Left hindlimb (tissue), 1 donor: ENCODE results near the gene KCNAB3.
A peak's percentile ranks its signal among the peaks of the same experiment; 100 is the strongest.
"Not testable (repeated sequence)": the region's sequence is repeated elsewhere in the genome, so short reads cannot be mapped to it uniquely, and the experiment has no call there.

Source experiments
- DNase-seq: peaks from one replicate; pipeline ENCODE4 v3.0.0-alpha.2; 2018

The KCNAB3 gene

DNA sequence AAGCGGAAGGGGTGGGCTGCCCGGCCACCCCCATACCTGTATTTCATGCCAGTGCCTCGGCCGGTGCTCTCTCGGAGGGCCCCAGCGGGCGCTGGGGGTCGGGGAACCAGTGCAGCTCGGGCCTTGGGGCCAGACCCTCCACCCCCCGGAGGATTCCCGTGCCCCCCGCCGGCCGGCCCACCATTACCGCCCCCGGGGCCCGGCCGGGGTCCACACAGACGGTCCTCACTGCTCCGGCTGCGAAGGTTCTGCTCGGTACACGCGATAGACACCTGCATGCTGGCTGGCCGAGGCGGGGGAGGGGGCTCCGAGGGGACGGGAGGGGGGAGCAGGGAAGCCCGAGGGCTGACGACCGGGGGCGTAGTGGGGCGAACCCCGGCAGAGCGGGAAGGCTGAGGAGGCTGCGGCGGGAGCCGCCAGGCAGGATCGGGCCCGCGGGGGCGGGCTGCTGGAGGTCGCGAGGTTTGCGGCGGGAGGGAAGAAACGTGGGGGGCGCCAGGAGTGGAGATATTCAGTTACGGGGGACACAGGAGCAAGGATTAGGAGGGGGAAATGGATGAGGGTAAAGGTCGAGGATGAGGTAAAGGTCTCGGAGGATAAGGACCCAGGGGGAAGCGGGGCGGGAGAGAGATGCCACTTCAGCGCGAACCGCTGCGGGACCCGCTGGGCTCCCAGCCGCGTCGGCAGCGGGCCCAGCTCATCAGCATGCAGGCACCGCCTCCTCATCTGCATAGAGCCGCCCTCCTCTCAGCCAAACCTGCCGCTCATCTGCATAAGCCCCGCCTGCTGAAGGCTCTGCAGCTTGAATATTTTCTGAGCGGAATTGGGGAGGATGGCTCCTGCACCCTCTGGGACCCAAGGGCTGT lies at the start of gene KCNAB3:
TSS of gene KCNAB3 (minus strand) at position 699 of the 866 bp plus-strand sequence. CDS start at position 278, 421 bp downstream.
- peak; percentile 79 for DNase-seq

DNA sequence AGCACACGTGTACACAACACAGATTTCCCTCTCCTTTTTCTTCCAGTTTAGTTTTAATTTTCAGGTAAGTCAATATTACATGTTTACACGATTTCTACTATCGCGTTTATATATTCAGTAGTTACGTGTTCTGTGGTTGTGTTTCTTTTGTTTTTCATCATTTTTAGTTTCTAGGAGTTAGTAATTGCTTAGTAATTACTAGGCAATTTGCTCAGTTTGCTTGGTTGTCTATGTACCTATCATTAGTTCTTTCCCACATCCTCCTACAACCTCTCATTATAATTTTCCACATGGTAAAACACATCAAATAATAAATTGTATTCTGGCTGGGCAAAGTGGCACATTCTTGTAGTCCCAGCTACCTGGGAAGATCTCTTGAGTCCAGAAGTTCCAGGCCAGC lies 48.1 kb upstream of the KCNAB3 start:
- no peak for DNase-seq

DNA sequence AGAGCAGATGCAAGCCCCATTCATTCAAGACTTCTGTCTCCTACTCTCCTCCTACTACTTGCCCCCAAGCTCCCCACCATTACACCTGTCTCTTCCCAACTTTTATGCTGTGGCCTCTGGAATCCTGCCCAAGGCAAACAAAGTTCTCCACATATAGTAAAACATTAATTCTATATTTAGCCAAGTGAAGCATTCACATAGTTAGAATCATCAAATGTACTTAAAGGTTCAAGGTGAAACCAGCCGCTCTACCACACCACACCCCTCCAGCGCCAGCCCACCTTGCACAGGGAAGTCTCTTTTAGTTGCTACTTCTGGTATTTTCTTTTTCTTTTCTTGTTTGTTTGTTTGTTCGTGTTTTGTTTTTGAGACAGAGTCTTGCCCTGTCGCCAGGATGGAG lies 47.4 kb upstream of the KCNAB3 start:
- no peak for DNase-seq

DNA sequence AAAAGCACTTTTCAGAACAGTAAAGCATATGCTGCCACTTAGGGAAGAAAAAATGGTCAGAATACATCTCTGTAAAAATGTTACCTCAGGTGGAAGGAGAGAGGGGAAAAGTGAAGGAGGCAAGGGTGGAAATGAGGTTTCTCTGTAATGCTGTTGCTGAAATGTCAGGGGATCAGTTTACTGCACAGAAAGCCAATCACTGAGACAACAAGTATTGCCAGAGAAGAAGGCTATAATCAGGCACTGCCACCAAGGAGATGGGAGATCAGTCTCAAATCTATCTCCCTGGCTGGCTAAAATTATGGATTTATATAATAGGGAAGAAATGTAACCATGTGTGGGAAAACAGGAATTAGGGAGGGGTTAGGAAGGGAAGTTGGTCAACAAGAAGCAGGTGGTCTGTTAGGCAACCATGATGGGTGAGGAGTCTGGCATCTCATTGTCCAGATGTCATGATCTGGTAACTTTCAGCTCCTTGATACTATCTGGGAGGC lies 45.0 kb upstream of the KCNAB3 start:
- DNase-seq = no peak

DNA sequence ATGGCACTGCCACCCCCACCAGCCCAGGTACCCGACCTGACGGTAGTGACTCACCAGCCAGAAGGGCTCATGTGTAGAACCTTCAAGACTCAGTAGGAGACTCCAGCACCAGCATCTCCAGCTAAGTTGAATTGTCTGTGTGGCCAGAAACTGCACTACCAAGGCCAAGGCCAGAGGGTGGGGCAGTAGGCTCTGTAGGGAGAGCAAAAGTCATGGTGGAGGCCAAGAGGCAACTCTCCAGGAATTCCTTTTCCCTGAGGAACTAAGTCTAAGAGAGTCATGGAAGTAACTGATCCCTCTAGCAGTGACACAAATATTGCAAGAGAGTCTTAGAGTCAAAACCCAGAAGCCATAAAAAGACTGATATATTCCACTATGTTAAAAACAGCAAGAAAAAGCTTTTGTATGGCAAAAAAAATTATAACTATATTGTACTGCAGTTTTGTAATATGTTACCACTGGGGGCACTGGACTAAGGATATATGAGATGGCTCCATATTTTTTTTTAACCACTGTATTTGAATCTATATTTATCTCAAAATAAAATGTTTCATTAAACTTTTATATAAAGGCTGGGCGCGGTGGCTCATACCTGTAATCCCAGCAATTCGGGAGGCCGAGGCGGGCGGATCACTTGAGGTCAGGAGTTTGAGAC lies 42.6 kb upstream of the KCNAB3 start:
- no peak for DNase-seq

DNA sequence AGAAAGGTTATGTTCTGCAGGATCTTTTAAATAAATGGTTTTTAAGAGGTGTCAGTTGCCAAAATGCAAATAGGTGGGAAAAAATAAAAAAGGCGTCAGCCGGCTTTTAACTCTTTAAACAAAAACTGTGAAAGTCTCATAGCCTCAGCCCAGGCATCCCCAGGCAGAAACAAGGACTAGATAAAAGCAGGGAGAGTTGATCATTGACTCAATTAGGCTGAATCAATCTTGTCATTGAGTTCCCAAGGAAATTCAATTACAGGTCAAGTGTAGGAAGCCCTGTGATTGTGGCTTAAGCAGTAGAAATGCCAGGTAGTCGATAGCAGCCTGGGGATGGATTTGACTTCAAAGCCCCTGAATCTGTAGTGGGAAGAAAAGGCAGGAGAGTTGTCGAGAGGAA lies 42.0 kb upstream of the KCNAB3 start:
- no peak for DNase-seq

DNA sequence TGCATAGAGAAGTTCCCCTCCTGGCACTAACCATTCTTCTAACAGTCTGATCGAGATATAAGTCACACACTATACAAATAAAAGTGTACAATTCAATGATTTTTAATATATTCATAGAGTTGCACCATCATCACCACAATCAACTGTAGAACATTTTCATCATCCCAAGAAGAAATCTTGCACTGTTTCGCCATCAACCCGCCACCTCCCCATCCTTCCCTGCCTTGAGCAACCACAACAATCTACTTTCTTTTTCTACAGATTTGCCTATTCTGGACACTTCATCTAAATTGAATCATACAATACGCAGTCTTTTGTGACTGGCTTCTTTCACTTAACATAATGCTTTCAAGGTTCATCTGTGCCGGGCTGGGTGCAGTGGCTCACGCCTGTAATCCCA lies 39.8 kb upstream of the KCNAB3 start:
- no peak for DNase-seq

DNA sequence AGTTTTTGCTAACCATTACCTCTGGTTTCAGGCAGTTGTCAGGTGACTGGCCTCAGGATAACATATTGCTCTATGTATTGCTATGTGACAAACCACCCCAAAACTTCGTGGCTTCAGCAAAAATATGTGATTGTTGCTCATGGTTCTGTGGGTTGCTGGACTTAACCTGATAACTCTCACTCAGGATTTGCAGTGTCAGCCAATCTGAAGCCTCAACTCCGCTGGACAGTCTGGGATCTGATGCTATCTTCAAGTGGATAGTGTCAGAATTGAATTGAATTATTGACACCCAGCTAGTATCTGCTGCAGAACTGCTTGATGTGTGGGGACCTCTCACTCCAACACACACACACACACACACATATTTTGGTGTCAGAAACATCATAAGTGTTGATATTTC lies 38.1 kb upstream of the KCNAB3 start:
- DNase-seq = no peak

DNA sequence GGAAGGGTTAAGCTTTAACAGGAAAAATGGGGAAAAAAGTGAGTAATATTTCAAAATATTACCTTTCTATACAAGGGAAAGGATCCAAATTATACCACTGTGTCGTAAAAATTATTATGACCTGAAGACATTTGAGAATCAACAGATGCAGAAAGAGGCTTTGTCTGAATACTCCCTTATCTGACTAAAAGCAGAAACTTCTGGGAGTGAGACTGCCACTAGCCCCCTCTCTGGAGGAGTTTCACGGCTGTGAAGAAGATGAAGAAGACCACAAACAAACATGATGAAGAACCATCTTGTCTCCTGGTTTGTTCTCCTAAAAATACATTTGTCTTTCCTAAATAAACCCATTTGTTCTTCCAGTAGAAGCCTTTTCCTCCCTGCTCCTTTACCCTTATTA lies 31.8 kb upstream of the KCNAB3 start:
- DNase-seq = no peak

DNA sequence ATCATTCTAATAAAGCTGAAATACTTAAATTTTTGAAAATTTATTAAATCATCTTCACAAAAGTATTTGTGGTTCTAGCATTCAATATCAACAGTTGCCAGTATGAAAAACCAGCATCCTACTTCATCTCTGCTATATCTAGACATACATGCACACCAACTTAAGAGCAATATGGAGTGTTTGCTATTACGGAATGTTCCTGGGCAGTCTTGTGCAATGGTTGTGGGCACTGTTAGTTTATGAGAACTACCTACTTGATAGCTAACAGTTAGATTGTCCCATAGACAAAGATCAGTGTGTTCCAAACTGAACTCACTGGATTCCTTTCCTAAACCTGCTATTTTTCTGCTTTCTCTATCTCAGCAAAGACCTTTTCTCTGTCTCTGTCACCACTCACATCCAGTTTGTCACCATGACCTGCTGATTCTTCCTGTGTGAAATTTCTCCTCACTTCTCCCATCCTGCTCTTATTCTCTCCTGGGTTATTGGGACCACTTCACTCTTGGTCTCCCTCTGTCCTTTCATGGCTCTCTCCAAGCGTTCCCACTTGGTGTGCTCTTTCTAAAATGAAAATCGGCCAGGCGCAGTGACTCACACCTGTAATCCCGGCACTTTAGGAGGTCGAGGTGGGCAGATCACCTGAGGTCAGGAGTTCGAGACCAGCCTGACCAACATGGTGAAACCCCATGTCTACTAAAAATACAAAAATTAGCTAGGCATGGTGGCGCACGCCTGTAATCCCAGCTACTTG lies 30.0 kb upstream of the KCNAB3 start:
- no peak for DNase-seq

DNA sequence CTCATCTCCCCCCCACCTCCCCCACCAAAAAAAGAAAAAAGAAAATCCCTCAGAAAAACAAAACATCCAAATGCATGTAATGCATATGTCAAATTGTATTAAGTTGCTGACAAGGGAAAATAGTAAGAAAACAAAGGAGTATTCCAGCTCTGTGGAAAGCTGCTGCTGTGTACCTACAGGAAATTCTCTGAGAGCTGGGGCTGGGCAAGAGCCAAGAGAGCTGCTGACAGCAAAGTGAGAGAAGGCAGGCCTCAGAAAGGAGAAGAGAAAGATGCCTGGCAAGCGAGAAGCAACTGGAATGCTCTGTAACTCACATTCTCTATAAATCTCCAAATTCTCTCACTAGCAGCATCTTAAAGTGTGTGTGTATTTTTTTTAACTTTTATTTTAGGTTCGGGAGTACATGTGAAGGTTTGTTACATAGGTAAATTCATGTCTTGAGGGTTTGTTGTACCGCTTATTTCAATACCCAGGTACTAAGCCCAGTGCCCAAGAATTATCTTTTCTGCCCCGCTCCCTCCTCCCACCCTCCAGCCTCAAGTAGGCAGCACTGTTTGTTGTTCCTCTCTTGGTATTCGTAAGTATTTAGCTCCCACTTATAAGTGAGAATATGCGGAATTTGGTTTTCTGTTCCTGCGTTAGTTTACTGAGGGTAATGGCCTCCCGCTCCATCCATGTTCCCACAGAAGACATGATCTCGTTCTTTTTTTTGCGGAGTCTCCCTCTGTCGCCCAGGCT lies 26.7 kb upstream of the KCNAB3 start:
- DNase-seq = peak; percentile 48

DNA sequence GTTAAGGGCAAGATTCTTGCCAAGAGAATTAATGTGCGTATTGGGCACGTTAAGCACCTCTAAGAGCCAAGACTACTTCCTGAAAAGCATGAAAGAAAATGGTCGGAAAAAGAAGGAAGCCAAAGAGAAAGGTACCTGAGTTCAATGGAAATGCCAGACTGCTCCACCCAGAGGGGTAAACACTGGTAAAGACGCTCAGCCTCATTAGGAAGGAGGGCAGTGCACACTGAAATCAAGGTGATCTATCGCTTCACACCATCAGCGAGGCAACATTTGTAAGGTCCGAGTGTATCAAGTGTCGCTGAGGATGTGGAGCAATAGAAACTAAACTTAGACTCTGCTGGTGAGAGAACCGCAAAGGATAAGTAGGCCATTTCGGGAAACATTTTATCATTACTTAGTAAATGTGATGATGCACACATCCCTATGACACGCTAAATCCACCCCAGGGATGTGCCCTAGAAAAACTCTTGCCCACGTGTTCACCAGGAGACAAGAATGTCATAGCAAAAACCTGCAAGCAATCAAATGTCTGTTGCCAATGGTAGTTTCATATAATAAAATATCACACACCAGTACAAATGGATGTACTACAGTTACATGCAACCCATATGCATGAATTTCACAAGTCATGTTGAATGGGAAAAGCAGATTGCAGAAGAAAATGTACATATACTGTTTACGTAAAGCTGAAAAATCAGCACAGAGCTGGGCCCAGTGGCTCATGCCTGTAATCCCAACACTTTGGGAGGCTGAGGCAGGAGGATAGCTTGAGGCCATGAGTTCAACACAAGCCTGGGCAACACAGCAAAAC lies 26.0 kb upstream of the KCNAB3 start:
- no peak for DNase-seq

DNA sequence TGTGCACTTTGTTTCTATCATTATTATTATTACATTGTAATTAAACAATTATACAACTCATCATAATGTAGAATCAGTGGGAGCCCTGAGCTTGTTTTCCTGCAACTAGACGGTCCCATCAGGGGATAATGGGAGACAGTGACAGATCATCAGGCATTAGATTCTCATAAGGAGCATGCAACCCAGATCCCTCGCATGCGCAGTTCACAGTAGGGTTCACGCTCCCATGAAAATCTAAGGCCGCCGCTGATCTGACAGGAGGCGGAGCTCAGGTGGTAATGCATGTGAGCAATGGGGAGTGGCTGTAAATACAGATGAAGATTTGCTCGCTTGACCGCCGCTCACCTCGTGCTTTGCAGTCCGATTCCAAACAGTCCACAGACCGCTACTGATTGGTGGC lies 23.6 kb upstream of the KCNAB3 start:
- not testable (repeated sequence) for DNase-seq

DNA sequence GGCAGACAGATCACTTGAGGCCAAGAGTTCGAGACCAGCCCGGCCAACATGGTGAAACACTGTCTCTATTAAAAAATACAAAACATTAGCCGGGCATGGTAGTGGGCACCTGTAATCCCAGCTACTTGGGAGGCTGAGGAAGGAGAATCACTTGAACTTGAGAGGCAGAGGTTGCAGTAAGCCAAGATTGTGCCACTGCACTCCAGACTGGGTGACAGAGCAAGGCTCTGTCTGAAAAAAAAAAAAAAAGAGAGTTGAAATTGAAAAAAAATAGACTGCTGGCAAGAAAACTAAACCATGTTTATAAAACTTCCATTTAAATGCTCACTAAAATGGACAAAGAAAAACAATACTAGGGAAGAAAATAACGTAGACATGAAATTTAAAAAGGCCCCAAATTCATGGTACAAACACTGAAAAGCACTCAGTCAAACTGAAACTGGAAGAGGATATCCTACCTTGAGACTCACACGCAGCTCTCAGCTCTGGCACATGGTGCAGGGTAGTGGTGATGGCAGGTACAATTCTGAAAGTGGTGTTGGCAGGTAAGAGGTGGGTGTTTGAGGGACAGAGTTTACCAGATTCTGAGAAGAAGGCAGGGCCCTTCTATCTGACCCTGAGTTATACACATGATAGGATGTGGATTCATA lies 21.6 kb upstream of the KCNAB3 start:
- DNase-seq = no peak

DNA sequence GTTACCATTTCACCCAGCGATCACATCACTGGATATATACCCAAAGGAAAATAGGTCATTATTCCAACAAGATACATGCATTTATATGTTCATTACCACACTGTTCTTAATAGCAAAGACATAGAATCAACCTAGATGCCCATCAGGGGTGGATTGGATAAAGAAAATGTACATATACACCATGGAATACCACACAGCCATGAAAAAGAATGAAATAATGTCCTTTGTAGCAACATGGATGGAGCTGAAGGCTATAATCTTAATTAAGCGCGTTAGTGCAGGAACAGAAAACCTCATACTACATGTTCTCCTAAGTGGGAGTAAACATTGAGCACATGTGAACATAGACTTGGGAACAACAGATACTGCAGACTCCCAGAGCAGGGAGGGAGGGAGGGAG lies 20.9 kb upstream of the KCNAB3 start:
- no peak for DNase-seq

DNA sequence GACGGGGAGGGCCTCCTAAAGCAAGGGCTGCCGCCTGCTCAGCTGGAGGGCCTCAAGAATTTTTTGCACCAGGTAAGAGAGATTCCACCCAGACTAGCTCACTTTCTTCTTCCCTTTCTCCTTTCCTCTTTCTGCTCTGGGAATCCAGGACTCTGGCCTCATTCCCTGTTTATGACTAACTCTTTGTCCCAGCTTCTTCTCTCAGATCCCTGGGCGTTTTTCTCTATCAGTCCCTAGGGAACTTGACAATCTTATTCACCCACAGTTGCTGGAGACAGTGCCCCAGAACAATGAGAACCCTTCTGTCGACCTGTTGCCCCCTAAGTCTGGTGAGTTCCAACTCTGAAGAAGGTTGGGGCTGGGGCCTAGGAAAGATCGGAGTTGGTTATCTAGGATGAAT lies 18.0 kb upstream of the KCNAB3 start:
- DNase-seq = no peak

DNA sequence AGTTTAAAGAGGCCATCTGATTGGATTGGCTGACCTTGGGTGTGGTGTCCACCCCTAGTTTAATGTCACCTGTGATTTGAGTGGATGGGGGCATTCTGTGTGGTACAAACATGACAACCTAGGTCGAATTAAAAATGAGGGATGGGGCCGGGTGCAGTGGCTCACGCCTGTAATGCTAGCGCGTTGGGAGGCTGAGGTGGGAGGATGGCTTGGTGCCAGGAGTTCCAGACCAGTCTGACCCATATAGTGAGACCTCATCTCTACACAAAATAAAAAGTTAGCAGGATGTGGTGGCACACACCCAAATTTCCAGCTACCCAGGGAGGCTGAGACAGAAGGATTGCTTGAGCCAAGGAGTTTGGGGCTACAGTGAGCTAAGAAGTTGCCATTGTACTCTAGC lies 16.8 kb upstream of the KCNAB3 start:
- no peak for DNase-seq

DNA sequence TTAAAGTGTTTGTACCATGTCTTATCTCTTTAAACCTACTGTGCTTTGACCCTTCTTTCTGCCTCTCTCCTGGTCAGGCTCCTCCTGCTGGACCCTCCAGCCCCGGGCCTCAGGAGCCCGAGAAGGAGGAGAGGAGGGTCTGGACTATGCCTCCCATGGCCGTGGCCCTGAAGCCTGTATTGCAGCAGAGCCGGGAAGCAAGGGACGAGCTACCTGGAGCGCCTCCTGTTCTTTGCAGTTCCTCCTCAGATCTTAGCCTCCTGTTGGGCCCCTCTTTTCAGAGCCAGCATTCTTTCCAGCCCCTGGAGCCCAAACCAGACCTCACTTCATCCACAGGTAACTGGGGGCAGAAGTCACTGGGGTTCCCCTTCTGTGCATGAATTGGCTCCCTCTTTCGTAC lies 16.0 kb upstream of the KCNAB3 start:
- DNase-seq = no peak

DNA sequence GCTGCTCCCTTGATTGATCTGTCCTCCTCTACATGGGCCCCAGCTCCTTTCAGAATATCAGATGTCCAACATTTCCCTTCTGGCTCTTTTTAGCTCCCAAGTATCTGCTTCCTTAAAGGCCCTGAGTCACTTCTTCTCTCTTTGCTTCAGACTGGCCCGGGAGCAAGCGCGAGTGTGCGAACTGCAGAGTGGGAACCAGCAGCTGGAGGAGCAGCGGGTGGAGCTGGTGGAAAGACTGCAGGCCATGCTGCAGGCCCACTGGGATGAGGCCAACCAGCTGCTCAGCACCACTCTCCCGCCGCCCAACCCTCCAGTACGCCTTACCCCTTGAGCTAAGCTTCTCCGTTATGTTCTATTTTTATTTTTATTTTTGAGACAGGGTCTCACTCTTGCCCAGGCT lies 14.7 kb upstream of the KCNAB3 start:
- DNase-seq = no peak

DNA sequence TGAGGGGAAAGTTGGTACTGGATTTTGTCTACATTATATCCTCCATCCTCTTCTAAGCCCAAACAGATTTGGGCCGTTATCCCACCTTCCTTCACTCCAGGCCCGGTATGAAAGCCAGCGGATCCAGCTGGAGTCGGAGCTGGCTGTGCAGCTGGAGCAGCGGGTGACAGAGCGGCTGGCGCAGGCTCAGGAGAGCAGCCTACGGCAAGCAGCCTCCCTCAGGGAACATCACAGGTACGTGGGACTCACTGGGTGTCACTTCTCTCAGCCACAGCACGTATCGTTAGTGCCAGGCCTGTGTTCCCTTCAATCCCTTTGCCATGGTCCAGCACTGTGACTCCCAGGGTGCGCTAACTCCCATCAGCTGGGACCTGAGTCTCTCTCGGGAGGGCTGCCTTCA lies 13.6 kb upstream of the KCNAB3 start:
- no peak for DNase-seq

DNA sequence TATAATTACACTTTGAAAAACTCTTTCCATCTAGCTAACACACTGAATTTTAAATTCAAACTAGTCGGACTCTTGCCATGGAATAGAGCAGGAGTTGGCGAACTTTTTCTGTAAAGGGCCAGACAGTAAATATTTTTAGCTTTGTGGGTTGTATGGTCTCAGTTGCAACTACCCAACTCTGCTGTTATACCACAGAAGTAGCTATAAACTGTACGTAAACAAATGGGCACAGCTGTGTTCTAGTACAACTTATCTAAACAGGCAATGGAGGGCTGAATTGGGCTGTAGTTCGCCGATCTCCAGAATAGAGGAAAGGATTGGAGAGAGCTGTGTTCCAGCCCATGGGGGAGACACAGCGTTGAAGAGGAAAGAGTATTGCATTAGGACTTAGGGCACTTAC lies 11.1 kb upstream of the KCNAB3 start:
- no peak for DNase-seq
